Glomerular visceral epithelial cell (primary cell): ENCODE data around the gene MAPK7.

ENCODE experiments used
- DNase-seq: peaks from one replicate; pipeline ENCODE4 v3.0.0-alpha.2; 2016; ENCODE audit errors: extremely low spot score

The MAPK7 gene

GRCh38 chr17:19380481-19381301 is 2.4 kb downstream of the MAPK7 start:
- no peak for DNase-seq

GRCh38 chr17:19381361-19381740 is 3.1 kb downstream of the MAPK7 start:
- DNase-seq = no peak

GRCh38 chr17:19381741-19382444 is 3.6 kb downstream of the MAPK7 start:
- no peak for DNase-seq

GRCh38 chr17:19382531-19383444 is 4.5 kb downstream of the MAPK7 start:
- DNase-seq = no peak

GRCh38 chr17:19383681-19384470 is 5.6 kb downstream of the MAPK7 start:
- DNase-seq = no peak

GRCh38 chr17:19384723-19385391 is 6.6 kb downstream of the MAPK7 start:
- peak; percentile 20 for DNase-seq

- DNase-seq = no peak
Observed at GRCh38 chr17:19385521-19385983, 7.3 kb downstream of the MAPK7 start.

- DNase-seq = peak; percentile 49
Observed at GRCh38 chr17:19386051-19386929, 8.0 kb downstream of the MAPK7 start.

GRCh38 chr17:19386974-19387920 is 8.9 kb downstream of the MAPK7 start, which contains the start of gene MFAP4:
Gene MFAP4, minus strand, starts transcription at chr17:19387190. Its CDS starts 35 bp downstream, at chr17:19387155.
- DNase-seq = no peak

GRCh38 chr17:19387921-19388521 is 9.7 kb downstream of the MAPK7 start:
- peak; percentile 6 for DNase-seq

- DNase-seq = no peak
Observed at GRCh38 chr17:19388791-19389785, 10.8 kb downstream of the MAPK7 start.

- DNase-seq = no peak
Observed at GRCh38 chr17:19390951-19391350, 12.7 kb downstream of the MAPK7 start.

GRCh38 chr17:19391432-19391831 is 13.1 kb downstream of the MAPK7 start:
- no peak for DNase-seq

- no peak for DNase-seq
Observed at GRCh38 chr17:19392303-19392702, 14.0 kb downstream of the MAPK7 start.

GRCh38 chr17:19397556-19398041 is 19.3 kb downstream of the MAPK7 start:
- no peak for DNase-seq
